Tibial nerve (tissue), 4 donors: ENCODE measurements around the gene C1orf116. TPM values are rescaled to one million over a fixed set of nuclear protein-coding genes. Genes with fewer than 3 reads are reported as not detected.

Experiments used
- DNase-seq, 2 donors: peaks; one replicate each; pipeline ENCODE4 v3.0.0-alpha.2; 2019; ENCODE audit warnings: low spot score in 2 of 2
- H3K27ac ChIP-seq, 4 donors: fragments of 200-600 bp; sonication (generic) in 3 of 4; one replicate each; pipeline ENCODE4 v1.5.1; 2017 to 2019; ENCODE audit warnings: mild to moderate bottlenecking in 1 of 4
- H3K27me3 ChIP-seq, 2 donors: fragments of 200-600 bp; sonication (generic) in 1 of 2; one replicate each; pipeline versions ENCODE4 v1.5.1 to v1.6.0; 2017 to 2019
- H3K36me3 ChIP-seq, 3 donors: fragments of 200-600 bp; sonication (generic); one replicate each; pipeline ENCODE4 v1.5.1; 2018 to 2019
- H3K4me1 ChIP-seq, 4 donors: fragments of 200-600 bp; sonication (generic) in 3 of 4; one replicate each; pipeline ENCODE4 v1.5.1; 2017 to 2019
- H3K4me3 ChIP-seq, 4 donors: fragments of 200-600 bp; sonication (generic) in 3 of 4; one replicate each; pipeline ENCODE4 v1.5.1; 2017 to 2019; ENCODE audit warnings: mild to moderate bottlenecking in 1 of 4, moderate library complexity in 1 of 4
- H3K9me3 ChIP-seq, 4 donors: fragments of 200-600 bp; sonication (generic) in 3 of 4; one replicate each; pipeline ENCODE4 v1.5.1; 2017 to 2019
- CTCF ChIP-seq, 5 experiments: fragments of 200-600 bp in 3 of 5; fragments of 450-650 bp in 2 of 5; sonication (generic) in 3 of 5; IDR thresholded peaks; one replicate each; pipeline ENCODE4 v1.5.1; 2016 to 2019; ENCODE audit warnings: antibody characterized with exemption in 5 of 5, mild to moderate bottlenecking in 3 of 5, moderate library complexity in 2 of 5
- EP300 ChIP-seq, 2 donors: sonication (generic); formaldehyde crosslinking; IDR thresholded peaks; one replicate each; pipeline ENCODE4 v1.6.1; 2017; ENCODE audit warnings: antibody characterized with exemption in 2 of 2, mild to moderate bottlenecking in 1 of 2
- POLR2A ChIP-seq, 2 donors: fragments of 450-650 bp; IDR thresholded peaks; one replicate each; pipeline ENCODE4 v1.6.1; 2017; ENCODE audit warnings: antibody characterized with exemption in 2 of 2, mild to moderate bottlenecking in 2 of 2, moderate library complexity in 2 of 2
- WGBS, 2 donors: methylation state at CpG; one replicate each; pipeline ENCODE4 v1.1.5; 2018; 5-methylcytosine and 5-hydroxymethylcytosine counted together
- total RNA-seq, 4 donors: library from RNA; depleted of rRNA; stranded (reverse); fragments of >200 nt; gene quantifications; one replicate each; pipeline ENCODE4 v1.1.0, GENCODE V29; 2016

The C1orf116 gene
- total RNA-seq, 4 donors from 2014 or later: 0.44 TPM; not detected in 3

DNA sequence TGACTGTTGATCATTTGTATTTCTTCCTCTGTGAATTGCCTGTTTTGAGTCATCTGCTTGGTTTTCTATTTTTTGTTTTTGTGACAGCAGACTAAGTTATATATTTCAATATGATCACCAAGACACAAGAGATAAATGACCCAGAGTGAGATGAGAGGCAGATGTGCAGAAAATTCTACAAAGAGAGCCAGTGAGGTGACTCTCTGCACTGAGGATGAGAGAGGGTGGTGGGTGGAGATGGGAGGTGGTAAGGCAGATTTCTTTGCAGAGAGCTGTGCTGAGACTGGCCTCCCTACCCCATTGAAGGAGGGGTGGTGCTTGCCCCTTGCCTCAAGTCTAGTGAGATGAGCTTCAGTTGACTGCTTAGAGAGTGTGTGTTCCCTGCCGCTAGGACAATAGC lies 44.7 kb downstream of the C1orf116 start:
- no peaks in the 10 kb centered on the region for H3K36me3 ChIP-seq
- no peaks in the 10 kb centered on the region for H3K27me3 ChIP-seq
- WGBS, 2 donors: 77 to 100% methylated on average over 1 of the region's 1 CpG
- no peak for TF ChIP-seq POLR2A (IDR thresholded peaks at IDR 0.05)
- TF ChIP-seq CTCF (IDR thresholded peaks at IDR 0.05): no peak
- no peak for TF ChIP-seq EP300 (IDR thresholded peaks at IDR 0.05)
- no peaks in the 10 kb centered on the region for H3K9me3 ChIP-seq
- H3K4me1 ChIP-seq: no peaks in the 10 kb centered on the region
- DNase-seq: no peak
- no peak overlapping the region for H3K27ac ChIP-seq
- no peak overlapping the region for H3K4me3 ChIP-seq

GRCh38 chr1:206986885-206987284 lies 45.7 kb downstream of the C1orf116 start:
- 60 to 62% methylated on average over 3 of the region's 3 CpGs for WGBS, 2 donors
- Histone ChIP-seq H3K27me3 (no peaks in the 10 kb centered on the region), H3K9me3 (no peaks in the 10 kb centered on the region), H3K36me3 (no peaks in the 10 kb centered on the region), H3K4me1 (no peaks in the 10 kb centered on the region), H3K27ac (no peak overlapping the region), H3K4me3 (no peak overlapping the region)
- TF ChIP-seq POLR2A (IDR thresholded peaks at IDR 0.05) (no peak), EP300 (IDR thresholded peaks at IDR 0.05) (no peak), CTCF (IDR thresholded peaks at IDR 0.05) (no peak)
- no peak for DNase-seq

DNA sequence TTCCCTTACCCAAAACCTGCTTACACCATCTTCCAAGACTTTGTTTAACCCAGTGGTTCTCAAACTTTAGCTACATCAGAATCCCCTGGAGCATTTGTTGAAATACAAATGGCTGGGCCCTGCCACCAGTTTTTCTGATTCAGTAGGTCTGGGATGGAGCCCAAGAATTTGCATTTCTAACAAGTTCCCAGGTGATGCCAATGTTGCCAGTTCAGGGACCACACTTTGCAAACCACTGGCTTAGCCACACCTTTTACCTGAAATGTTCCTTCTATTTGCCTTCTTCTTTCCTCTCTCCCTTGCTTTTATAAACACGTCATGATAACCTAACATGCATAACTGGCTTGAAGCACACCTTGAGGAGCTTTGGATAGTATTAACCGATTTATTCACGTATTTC lies 46.2 kb downstream of the C1orf116 start:
- no peaks in the 10 kb centered on the region for H3K9me3 ChIP-seq
- no peaks in the 10 kb centered on the region for H3K27me3 ChIP-seq
- DNase-seq: no peak
- H3K27ac ChIP-seq: no peak overlapping the region
- no peak overlapping the region for H3K4me3 ChIP-seq
- H3K36me3 ChIP-seq: no peaks in the 10 kb centered on the region
- H3K4me1 ChIP-seq: no peaks in the 10 kb centered on the region
- WGBS, 2 donors: 82 to 87% methylated on average over 3 of the region's 3 CpGs
- TF ChIP-seq CTCF (IDR thresholded peaks at IDR 0.05) (no peak), POLR2A (IDR thresholded peaks at IDR 0.05) (no peak), EP300 (IDR thresholded peaks at IDR 0.05) (no peak)

DNA sequence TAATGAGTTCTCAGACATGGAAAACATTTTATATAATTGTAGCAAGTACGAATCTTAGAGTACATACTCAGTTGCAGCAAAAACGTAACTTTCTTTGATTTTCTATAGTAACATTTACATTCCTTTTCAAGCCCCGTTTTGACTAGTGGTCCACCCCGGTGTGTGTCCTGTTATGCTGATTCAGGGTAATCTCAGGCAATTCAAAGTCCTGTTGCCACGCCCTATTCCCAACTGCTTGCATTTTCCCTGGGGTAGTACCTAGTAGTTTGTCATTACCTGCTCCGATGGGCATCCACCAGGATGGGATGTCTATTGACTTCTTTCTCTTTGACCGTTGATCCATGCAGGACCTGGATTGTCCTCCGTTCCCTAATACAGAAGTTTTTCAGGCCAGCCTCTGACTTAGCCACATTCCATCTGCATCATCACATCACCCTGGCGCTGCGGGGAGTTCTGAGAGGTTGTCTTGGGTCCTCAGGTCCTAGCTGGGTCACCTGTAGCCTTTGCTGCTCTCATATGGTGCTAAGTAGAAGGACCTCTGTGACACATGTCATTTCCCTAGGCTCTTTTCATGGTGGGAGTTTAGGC lies 47.3 kb downstream of the C1orf116 start:
- Histone ChIP-seq H3K27me3 (no peaks in the 10 kb centered on the region), H3K36me3 (no peaks in the 10 kb centered on the region), H3K9me3 (no peaks in the 10 kb centered on the region), H3K4me1 (no peaks in the 10 kb centered on the region), H3K27ac (no peak overlapping the region), H3K4me3 (no peak overlapping the region)
- TF ChIP-seq POLR2A (IDR thresholded peaks at IDR 0.05): no peak
- no peak for TF ChIP-seq CTCF (IDR thresholded peaks at IDR 0.05)
- no peak for TF ChIP-seq EP300 (IDR thresholded peaks at IDR 0.05)
- 62 to 65% methylated on average over 10 of the region's 10 CpGs for WGBS, 2 donors
- DNase-seq: no peak

- no peaks in the 10 kb centered on the region for H3K27me3 ChIP-seq
- no peak overlapping the region for H3K4me3 ChIP-seq
- H3K36me3 ChIP-seq: no peaks in the 10 kb centered on the region
- TF ChIP-seq EP300 (IDR thresholded peaks at IDR 0.05) (no peak), POLR2A (IDR thresholded peaks at IDR 0.05) (no peak), CTCF (IDR thresholded peaks at IDR 0.05) (peak in 4 of 5 experiments; percentile 61 to 64 (median 64))
- 24 to 26% methylated on average over 4 of the region's 4 CpGs for WGBS, 2 donors
- H3K9me3 ChIP-seq: no peaks in the 10 kb centered on the region
- no peaks in the 10 kb centered on the region for H3K4me1 ChIP-seq
- H3K27ac ChIP-seq: no peak overlapping the region
- DNase-seq: peak in 1 of 2 donors; percentile 57
Observed at GRCh38 chr1:206982216-206982615, 50.3 kb downstream of the C1orf116 start.
